Tongue (tissue), 3 donors: Measurements from ENCODE around the gene GLRX5. TPM values are rescaled to one million over a fixed set of nuclear protein-coding genes. Genes with fewer than 3 reads are reported as not detected.
"Not testable (repeated sequence)": the region's sequence is repeated elsewhere in the genome, so short reads cannot be mapped to it uniquely, and the experiment has no call there.

Source experiments
- DNase-seq: peaks from one replicate; pipeline ENCODE4 v3.0.0-alpha.2; 2015
- small RNA-seq: library from RNA; depleted of rRNA; stranded (forward); fragments of <200 nt; gene quantifications from one replicate; pipeline ENCODE3, GENCODE V24; 2014; ENCODE audit warnings: low replicate concordance
- total RNA-seq: library from RNA; depleted of rRNA; stranded (reverse); fragments of >200 nt; gene quantifications from one replicate; pipeline ENCODE4 v1.2.3, GENCODE V29; 2014

The GLRX5 gene
- total RNA-seq, 1 donor from 2014 or later: 59.1 TPM

DNA sequence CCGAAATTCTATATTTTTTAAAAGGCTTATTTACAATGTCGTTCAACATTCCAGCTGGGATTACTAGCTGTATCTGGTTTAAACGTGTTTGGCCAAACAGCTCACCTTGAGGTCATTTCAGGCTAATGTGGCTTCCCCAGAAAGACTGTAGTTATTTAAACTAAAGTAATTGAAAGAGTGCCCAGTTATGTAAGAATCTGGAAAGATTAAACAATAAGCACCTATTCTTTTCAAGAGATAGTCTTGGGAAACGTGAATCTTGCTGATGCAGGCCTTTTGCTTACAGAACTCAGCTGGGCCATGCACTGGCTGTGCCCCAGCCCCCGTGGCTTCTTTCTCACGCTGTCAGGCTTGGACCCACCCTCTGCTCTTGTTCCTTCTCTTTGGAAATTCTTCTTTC, 24.4 kb downstream of the GLRX5 start:
- DNase-seq: no peak

DNA sequence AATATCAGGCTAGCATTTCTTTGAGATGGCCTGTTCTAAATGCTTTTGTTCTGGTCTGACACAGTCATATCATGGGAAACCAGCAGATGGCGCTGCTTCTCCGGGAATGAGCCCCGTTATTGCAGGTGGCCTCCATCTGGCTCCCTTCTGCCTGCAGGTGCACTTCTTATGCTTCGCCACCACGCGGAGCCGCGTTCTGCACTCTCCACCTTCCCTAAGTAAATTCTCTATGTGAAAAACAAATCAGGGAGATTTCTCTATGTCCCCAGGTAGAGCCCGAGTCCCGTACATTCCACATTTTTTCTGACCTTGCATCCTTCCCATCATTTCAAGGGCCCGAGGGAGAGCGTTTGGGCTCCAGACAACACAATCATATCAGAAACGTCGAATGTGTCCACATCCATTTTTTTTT, 26.2 kb downstream of the GLRX5 start:
- DNase-seq: peak; percentile 94

DNA sequence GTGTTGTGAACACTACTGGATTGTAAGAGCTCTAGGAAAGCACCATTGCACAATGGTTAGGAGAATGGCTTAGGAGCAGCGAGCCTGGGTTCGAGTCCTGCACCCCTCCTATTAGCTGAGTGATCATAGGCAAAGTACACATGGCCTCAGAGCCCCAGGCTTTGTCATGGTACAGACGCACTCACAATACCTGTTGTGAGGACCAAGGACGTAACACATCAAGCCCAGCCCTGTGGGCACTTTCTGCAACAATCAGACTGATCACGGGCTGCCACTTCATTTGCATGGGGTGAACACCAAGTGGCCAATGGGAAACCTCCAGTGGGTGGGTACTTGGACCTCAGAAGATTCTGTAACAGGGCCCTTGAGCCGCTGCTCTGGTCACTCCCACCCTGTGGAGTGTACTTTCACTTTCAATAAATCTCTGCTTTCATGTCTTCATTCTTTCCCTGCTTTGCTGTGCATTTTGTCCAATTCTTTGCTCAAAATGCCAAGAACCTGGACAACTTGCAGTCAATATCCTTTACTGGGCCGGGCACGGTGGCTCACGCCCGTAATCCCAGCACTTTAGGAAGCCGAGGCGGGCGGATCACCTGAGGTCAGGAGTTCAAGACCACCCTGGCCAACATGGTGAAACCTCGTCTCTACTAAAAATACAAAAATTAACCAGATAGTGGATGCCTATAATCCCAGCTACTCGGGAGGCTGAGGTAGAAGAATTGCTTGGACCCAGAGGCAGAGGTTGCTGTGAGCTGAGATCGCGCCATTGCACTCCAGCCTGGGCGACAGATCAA, 28.2 kb downstream of the GLRX5 start:
- peak; percentile 27 for DNase-seq

DNA sequence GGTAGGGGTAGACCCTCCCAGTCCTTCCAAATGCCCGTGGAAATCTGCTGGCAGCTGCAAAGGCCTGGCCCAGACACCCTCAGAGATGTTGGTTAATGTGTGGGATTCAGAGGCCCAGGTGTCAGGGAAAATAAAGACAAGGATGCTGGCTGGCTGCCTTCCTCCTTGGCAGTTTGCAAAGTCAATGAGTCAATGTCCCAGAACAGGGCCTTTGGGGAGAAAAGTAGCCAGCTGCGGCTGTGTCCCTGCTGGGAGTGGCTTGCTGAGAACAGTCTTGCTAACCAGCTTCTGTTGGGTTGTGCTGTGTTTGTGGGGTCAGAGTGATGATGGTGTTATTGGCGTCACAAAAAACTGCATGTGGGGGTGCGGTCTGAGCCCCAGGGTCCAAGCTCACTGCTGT, 29.2 kb downstream of the GLRX5 start:
- peak; percentile 86 for DNase-seq

DNA sequence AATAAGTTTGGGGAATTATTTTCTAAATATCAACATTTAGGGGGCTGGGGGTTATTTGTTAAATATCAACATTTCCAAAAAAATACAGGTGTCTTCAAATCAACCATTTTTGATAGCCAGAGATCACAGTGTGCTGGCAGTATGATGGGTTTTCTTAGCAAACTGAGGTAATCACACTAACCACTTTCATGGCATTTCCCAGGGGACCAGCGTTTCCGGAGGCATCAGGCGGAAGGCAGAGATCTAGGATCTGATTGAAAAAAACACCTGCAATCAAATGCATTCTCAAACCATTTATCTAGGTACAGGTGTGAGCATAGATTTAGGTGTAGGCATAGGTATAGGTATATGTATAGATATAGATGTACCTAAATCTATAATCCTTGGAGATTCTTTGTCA, 34.6 kb downstream of the GLRX5 start:
- DNase-seq: no peak

DNA sequence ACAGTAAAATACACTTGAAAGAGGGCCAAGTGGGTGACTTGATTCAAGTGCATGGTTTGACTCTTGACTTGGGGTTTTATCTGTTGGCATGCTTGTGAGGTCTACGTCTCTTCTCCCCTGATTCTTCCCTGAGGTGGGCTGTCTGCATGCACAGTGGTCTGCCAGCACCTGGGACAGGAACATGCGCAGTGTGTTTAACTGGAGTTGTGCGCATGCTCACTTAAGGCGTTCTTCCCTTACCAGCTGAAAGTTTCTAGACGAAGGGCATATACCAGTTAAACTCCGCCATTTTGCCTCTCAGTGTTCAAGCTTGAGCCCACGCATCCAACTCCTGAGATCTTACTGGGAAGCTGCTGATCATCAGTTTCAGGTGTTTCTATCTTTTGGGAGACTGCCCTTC, 38.5 kb downstream of the GLRX5 start:
- no peak for DNase-seq

DNA sequence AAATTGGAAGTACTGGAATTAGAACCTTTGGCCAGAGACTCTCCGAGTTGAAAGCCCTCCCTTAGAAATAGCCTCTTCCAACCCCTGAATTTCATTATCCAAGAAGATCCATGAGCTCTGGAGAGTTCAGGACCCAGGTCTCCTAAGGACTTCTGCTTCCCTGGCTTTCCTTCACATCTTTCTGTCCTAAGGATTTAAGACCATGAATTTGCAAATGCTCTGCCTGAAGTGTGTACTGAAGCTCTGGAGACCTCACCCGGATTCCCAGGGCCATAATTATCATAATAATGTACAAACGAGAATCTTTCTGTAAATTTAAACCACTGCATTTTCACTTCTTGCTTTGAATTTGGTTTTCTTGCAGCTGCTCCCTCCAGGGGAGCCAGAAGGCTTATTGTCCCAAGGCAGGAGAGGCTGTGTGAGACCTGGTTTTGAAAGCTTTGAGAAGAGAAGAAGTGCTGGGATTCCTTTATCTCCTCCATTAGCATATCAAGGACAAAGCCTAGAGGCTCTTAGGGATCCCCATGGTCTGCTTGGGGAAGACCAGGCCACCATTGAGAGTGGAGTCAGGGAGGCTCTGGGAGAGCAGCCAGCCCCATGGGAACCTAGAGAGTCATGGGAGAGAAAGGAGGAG, 41.1 kb downstream of the GLRX5 start:
- DNase-seq: no peak

DNA sequence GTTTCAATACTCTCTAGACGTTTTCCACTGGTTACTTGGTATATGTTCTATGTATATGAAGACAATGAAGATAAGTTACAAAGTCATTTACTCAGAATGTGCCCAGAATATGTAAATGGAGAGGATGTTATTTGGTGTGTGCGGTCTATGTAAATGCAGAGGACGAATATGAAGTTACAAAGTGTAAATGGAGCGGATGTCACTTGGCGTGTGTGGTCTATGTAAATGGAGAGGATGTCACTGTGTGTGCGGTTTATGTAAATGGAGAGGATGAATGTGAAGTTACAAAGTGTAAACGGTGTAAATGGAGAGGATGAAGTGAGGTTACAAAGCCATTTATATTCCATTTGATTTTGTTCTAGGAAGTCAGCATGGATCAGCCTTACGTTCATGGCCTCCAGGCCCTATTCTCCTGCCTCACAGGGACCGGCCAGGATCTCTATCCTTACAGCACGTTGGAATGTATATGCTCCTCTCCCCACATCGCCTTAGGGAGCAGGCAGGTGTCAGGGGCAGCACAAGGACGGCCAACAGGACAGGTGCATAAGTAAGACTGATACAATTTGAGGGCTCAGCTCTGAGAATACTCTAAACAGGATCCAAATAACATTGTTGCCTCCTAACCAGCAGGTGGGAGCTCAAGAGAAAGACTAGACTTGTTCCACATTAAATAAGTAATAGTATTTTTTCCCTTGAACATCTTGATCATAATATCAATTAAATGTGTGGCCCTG, 42.4 kb downstream of the GLRX5 start:
- no peak for DNase-seq

DNA sequence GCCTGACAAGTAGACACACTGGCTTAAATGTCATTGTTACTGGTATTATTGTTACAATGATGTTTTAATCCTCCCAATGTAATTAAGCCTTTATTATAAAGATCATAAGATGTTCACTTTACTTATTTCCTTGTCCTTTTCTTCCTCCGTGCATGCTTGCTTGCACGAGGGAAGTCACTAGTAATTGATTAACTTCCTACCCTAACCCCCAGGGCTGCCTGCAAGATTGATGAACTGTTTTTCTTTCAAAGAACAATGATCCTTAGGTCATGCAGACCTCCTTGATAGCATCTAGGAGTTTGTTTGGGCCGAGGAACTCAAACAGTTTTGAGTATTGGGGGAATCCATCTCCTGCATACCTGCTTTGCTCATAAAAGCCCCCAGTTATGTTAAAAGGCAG, 43.0 kb downstream of the GLRX5 start:
- no peak for DNase-seq

DNA sequence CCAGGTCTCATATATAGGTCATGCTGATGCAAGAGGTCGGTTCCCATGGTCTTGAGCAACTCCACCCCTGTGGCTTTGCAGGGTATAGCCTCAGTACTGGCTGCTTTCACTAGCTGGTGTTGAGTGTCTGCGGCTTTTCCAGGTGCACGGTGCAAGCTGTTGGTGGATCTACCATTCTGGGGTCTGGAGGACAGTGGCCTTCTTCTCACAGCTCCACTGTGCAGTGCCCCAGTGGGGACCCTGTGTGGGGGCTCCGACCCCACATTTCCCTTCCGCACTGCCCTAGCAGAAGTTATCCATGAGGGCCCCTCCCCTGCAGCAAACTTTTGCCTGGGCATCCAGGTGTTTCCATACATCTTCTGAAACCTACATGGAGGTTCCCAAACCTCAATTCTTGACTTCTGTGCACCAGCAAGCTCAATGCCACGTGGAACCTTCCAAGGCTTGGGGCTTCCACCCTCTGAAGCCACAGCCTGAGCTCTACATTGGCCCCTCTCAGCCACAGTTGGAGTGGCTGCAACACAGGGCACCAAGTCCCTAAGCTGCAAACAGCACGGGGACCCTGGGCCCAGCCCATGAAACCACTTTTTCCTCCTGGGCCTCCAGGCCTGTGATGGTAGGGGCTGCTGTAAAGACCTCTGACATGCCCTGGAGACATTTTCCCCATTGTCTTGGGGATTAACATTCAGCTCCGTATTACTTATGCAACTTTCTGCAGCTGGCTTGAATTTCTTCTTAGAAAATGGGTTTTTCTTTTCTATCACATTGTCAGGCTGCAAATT, 49.2 kb downstream of the GLRX5 start:
- not testable (repeated sequence) for DNase-seq

DNA sequence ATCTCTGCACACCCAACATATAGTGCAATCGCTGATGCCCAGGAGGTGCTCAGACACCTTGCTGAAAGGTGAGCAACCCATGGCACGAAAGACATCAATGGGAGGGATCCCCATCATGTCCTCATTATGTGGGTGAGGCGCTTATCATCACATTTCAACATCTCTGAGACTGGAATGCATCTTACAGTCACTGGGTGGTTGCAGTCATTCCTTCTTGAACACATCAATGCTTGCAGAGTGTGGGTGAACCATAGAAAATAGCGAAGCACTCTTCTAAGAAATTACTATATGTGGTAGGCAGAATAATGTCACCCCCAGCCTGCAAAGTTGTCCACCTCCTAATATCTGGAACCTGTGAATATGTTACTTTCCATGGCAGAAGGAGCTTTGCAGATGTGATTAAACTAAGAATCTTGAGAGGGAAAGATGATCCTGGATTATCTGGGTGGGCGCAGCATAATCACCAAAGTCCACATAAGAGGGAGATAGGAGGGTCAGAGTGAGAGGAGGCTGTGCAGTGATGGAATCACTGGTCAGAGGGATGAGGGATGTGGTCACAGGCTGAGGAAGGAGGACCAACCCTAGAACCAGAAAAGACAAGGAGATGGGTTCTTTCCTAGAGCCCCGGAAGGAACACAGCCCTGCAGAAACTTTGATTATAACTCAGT, 51.2 kb downstream of the GLRX5 start:
- DNase-seq: no peak

DNA sequence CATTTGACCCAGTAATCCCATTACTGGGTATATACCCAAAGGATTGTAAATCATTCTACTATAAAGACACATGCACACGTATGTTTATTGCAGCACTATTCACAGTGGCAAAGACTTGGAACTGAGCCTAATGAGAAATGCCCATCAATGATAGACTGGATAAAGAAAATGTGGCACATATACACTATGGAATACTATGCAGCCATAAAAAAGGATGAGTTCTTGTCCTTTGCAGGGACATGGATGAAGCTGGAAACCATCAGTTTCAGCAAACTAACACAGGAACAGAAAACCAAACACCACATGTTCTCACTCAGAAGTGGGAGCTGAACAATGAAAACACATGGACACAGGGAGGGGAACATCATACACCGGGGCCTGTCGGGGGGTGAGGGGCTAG, 56.3 kb downstream of the GLRX5 start:
- not testable (repeated sequence) for DNase-seq

Small RNA genes within 50 kb of the gene (small RNA-seq; reads per million reads assigned to genes)
- gene SCARNA13: 5.3 reads per million, percentile 92 among the genes with 10 or more reads in this experiment

Other genes starting within 250 kb of the GLRX5 start
- gene CLMN, start 215.1 kb upstream of the GLRX5 start, total RNA-seq: 8.5 TPM
- gene SYNE3, start 18.4 kb upstream of the GLRX5 start, total RNA-seq: 15.2 TPM
- gene TCL1B, start 151.4 kb downstream of the GLRX5 start, total RNA-seq: not detected
- gene TCL1A, start 179.1 kb downstream of the GLRX5 start, total RNA-seq: 3.5 TPM